Endodermal cell (in vitro differentiated cells): ENCODE data around the gene SBSN. TPM values are rescaled to one million over a fixed set of nuclear protein-coding genes. Genes with fewer than 3 reads are reported as not detected.

ENCODE experiments used
- DNase-seq: peaks from one replicate; pipeline ENCODE4 v3.0.0-alpha.2; 2017
- H3K27ac ChIP-seq: 2 replicates; pipeline ENCODE4 v1.5.1; 2013; ENCODE audit warnings: mild to moderate bottlenecking, low read depth, low read length, moderate library complexity
- H3K27me3 ChIP-seq: 2 replicates; pipeline ENCODE4 v1.6.1; 2013; ENCODE audit warnings: mild to moderate bottlenecking, low read length, moderate library complexity; ENCODE audit not compliant: insufficient read depth, control insufficient read depth, poor library complexity, severe bottlenecking
- H3K36me3 ChIP-seq: 2 replicates; pipeline ENCODE4 v1.7.0; 2013; ENCODE audit warnings: mild to moderate bottlenecking, low read length, moderate library complexity; ENCODE audit not compliant: control insufficient read depth, insufficient read depth
- H3K4me1 ChIP-seq: one replicate; pipeline ENCODE4 v1.7.0; 2013; ENCODE audit warnings: low read length; ENCODE audit not compliant: control insufficient read depth, insufficient read depth
- H3K4me3 ChIP-seq: 2 replicates; pipeline ENCODE4 v1.5.1; 2013; ENCODE audit warnings: mild to moderate bottlenecking, low read length, moderate library complexity
- H3K9ac ChIP-seq: 2 replicates; pipeline ENCODE4 v1.6.1; 2013; ENCODE audit warnings: mild to moderate bottlenecking, low read length, moderate library complexity; ENCODE audit not compliant: poor library complexity, severe bottlenecking; ENCODE audit errors: extremely low read depth
- H3K9me3 ChIP-seq: 2 replicates; pipeline ENCODE4 v1.6.1; 2013; ENCODE audit warnings: mild to moderate bottlenecking, low read length, moderate library complexity; ENCODE audit not compliant: control insufficient read depth
- H3K27ac Mint-ChIP-seq: 2 replicates; pipeline ENCODE4 v1.8.0; 2020; ENCODE audit warnings: mixed read lengths
- H3K27me3 Mint-ChIP-seq: 2 replicates; pipeline ENCODE4 v1.8.0; 2021; ENCODE audit warnings: mild to moderate bottlenecking, mixed read lengths; ENCODE audit not compliant: insufficient read depth
- H3K36me3 Mint-ChIP-seq: 2 replicates; pipeline ENCODE4 v1.8.0; 2020; ENCODE audit warnings: low read depth, mixed read lengths
- H3K4me1 Mint-ChIP-seq: 2 replicates; pipeline ENCODE4 v1.8.0; 2020; ENCODE audit warnings: mixed read lengths
- H3K4me3 Mint-ChIP-seq: 2 replicates; pipeline ENCODE4 v1.8.0; 2020; ENCODE audit warnings: mild to moderate bottlenecking, moderate library complexity, mixed read lengths
- H3K9me3 Mint-ChIP-seq: 2 replicates; pipeline ENCODE4 v1.8.0; 2020; ENCODE audit warnings: mild to moderate bottlenecking, mixed read lengths
- WGBS, 2 experiments: methylation state at CpG; one replicate each; pipeline versions ENCODE4 v1.1.5 to v1.1.7; 2013; ENCODE audit warnings: missing lambda C conversion rate in 2 of 2, mixed read lengths in 1 of 2; ENCODE audit not compliant: insufficient coverage in 1 of 2, insufficient read length in 1 of 2; 5-methylcytosine and 5-hydroxymethylcytosine counted together
- total RNA-seq, 2 donors: library from RNA; stranded (reverse); fragmentation: NEBNext Ultra II Directional in 1 of 2; extraction: Animal tissue kit (Norgen Biotek cat#: 25700) in 1 of 2; gene quantifications; 2 replicates in 1 of 2; 3 replicates in 1 of 2; pipeline ENCODE4 v1.2.1, GENCODE V29; 2021
- TF ChIP-seq, protein P1 (sequence below): fragments of 200-600 bp; sonication (generic); conservative IDR thresholded peaks from 2 replicates; pipeline ENCODE4 v1.5.0; 2021; ENCODE audit warnings: antibody characterized with exemption, mild to moderate bottlenecking

SBSN gene
- total RNA-seq, 2 donors from 2014 or later = not detected

DNA sequence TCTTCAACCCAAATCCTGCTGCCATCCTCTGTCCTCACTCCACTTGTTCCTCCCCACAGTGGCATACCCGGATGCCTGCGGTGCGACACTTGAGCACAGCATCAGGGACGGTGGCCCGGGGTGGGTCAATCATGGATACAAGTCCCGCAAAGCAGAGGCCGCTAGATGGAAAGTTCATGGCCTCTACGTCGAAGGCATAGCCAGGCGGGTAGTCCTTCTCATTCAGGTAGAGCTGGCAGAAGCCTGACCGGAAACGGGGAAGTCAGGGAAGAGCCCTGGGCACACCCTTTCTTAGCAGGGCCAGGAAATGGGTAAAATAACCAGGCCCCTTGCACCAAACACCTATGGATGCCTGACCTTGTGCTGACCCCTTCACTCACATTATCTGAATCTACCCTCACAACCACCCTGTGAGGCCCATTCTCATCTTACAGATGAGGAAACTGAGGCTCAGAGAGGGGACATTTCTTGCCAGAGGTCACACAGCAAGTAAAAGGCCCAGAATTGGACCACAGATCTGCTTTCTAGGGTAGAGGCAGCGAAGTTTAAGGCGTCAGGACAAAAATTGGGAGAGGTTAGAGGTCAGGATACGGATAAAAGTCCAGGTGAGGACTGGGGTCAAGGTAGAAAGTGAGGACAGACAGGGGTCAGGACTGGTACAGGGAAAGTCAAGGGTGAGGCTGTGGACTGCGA is 28.9 kb upstream of the SBSN start:
- peaks cover 76% of the 10 kb centered on the region for H3K27me3 Mint-ChIP-seq

DNA sequence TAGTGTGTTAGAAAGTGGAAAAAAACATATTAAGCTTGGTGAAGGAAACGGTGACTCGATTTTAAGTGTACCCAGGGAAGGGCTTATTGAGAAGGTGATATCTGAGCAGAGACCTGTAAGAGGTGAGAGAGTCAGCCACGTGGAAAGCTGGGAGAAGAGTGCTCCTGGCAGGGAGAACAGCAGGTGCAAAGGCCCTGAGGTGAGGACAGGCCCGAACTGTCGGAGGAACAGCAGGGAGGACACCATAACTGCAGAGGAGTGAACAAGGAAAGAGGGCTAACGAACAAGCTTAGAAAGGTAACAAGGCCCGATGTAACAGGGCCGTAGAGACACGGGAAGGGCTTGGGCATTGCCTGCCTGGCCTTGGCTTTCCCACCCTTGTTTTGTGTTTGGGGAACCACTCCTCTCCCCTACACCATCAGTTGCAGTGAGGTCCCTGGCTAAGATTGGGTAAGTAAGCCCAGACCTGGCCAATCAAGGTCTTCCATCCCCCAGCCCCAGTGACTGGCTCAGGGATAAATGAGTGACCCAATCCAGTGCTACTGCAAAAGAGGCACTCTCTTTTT is 28.0 kb upstream of the SBSN start:
- WGBS, 2 experiments = 88 to 90% methylated on average over 9 of the region's 9 CpGs
- Histone ChIP-seq H3K36me3 (no peaks in the 10 kb centered on the region), H3K9me3 (no peaks in the 10 kb centered on the region), H3K4me1 (no peaks in the 10 kb centered on the region), H3K4me3 (no peak overlapping the region), H3K9ac (no peak overlapping the region), H3K27ac (no peak overlapping the region), H3K27me3 (peaks cover 37% of the 10 kb centered on the region)
- no peaks in the 10 kb centered on the region for H3K9me3 Mint-ChIP-seq
- DNase-seq = no peak
- no peak overlapping the region for H3K4me3 Mint-ChIP-seq
- peaks cover 69% of the 10 kb centered on the region for H3K27me3 Mint-ChIP-seq
- peaks cover 2% of the 10 kb centered on the region for H3K36me3 Mint-ChIP-seq
- TF ChIP-seq, protein P1, sequence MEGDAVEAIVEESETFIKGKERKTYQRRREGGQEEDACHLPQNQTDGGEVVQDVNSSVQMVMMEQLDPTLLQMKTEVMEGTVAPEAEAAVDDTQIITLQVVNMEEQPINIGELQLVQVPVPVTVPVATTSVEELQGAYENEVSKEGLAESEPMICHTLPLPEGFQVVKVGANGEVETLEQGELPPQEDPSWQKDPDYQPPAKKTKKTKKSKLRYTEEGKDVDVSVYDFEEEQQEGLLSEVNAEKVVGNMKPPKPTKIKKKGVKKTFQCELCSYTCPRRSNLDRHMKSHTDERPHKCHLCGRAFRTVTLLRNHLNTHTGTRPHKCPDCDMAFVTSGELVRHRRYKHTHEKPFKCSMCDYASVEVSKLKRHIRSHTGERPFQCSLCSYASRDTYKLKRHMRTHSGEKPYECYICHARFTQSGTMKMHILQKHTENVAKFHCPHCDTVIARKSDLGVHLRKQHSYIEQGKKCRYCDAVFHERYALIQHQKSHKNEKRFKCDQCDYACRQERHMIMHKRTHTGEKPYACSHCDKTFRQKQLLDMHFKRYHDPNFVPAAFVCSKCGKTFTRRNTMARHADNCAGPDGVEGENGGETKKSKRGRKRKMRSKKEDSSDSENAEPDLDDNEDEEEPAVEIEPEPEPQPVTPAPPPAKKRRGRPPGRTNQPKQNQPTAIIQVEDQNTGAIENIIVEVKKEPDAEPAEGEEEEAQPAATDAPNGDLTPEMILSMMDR = no peak
- no peak overlapping the region for H3K27ac Mint-ChIP-seq
- H3K4me1 Mint-ChIP-seq = no peaks in the 10 kb centered on the region

More for the DNA sequence above, 28.9 kb upstream of the SBSN start:
- Histone ChIP-seq H3K36me3 (no peaks in the 10 kb centered on the region), H3K27ac (no peak overlapping the region), H3K9ac (no peak overlapping the region), H3K27me3 (peaks cover 37% of the 10 kb centered on the region), H3K4me3 (no peak overlapping the region), H3K4me1 (no peaks in the 10 kb centered on the region), H3K9me3 (no peaks in the 10 kb centered on the region)
- Mint-ChIP-seq H3K4me1 (no peaks in the 10 kb centered on the region), H3K27ac (no peak overlapping the region), H3K4me3 (peak overlapping the region; percentile 65), H3K36me3 (no peaks in the 10 kb centered on the region), H3K9me3 (no peaks in the 10 kb centered on the region)
- no peak for DNase-seq
- TF ChIP-seq, protein P1 = no peak
- 85 to 94% methylated on average over 15 to 16 of the region's 16 CpGs for WGBS, 2 experiments

DNA sequence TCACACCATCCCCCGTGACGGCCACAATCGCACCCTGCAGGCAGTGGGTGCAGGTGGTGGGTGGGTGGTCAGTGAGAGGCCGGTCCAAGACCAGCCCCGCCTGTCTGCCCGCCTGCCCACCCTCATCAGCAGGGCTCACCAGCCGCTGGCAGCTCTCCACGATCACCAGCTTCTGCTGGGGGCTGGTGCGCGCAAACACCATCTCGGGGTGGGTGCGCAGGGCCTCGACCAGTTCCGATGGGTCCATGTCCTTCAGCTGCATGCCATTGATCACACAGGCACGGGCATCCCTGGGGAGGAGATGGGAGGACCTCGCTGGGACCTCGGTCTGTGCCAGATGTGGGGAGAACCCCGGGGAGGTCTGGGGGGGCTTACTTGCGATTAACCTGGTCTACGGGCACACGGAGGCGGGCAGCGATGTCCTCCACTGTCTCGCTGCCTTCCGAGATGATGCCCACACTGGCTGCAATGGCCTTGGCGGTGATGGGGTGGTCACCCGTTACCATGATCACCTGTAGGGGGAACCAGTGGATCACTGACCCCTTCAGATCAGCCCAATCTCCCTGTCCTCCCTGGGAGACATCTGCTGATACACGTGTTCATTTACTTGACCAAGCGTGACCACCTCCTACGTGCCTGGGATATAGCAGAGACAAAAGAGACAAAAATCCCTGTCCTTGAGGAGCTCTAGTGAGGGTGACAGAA is 27.3 kb upstream of the SBSN start:
- peaks cover 9% of the 10 kb centered on the region for H3K36me3 Mint-ChIP-seq
- no peaks in the 10 kb centered on the region for H3K9me3 Mint-ChIP-seq
- no peak overlapping the region for H3K9ac ChIP-seq
- no peak overlapping the region for H3K4me3 ChIP-seq
- no peak overlapping the region for H3K27ac Mint-ChIP-seq
- DNase-seq = peak; percentile 89
- peaks cover 37% of the 10 kb centered on the region for H3K27me3 ChIP-seq
- H3K9me3 ChIP-seq = no peaks in the 10 kb centered on the region
- TF ChIP-seq, protein P1 = peak; percentile 83
- no peak overlapping the region for H3K27ac ChIP-seq
- peaks cover 63% of the 10 kb centered on the region for H3K27me3 Mint-ChIP-seq
- no peaks in the 10 kb centered on the region for H3K36me3 ChIP-seq
- H3K4me1 ChIP-seq = no peaks in the 10 kb centered on the region
- no peak overlapping the region for H3K4me3 Mint-ChIP-seq
- 78 to 79% methylated on average over 25 to 30 of the region's 30 CpGs for WGBS, 2 experiments
- H3K4me1 Mint-ChIP-seq = no peaks in the 10 kb centered on the region
